ENCODE results near the gene EIF2B2.

Gene EIF2B2

DNA sequence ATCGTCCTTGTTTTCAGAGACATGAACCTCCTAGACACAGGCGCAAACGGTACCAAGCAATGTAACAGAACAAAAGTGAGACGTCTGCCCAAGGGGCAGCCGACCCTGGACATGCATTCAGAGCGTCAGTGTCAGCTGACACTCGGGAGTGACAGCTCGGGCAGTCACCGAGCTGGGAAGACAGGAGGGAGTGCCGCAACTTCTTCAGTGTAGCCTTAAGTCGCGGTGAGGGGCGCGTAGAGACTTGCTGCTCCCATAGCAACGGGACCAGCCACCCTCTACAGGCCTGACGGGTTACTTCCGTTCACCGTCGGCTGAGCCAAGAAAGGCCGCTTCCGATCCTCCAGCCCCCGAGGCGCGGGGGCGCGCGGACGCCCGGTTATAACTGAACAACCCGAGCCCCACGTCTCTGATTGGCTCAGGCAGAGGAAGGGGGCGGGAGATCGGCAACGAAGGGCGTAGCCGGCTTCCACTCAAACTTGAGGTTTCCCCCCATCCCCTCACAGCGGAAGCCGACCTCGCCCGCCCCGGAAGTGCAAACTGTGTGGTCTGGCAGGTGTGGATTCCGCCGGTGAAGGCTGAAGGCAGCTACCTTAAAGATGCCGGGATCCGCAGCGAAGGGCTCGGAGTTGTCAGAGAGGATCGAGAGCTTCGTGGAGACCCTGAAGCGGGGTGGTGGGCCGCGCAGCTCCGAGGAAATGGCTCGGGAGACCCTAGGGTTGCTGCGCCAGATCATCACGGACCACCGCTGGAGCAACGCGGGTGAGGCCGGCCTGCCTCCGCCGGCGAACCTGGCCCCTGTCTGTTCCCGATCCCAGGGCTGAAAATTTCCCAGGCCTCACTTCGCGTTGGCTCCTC lies at the start of gene EIF2B2:
EIF2B2 (plus strand) TSS at position 530 of the 858 bp plus-strand sequence; CDS start at position 600, 70 bp downstream.
- DNase-seq: peak; percentile 99

DNA sequence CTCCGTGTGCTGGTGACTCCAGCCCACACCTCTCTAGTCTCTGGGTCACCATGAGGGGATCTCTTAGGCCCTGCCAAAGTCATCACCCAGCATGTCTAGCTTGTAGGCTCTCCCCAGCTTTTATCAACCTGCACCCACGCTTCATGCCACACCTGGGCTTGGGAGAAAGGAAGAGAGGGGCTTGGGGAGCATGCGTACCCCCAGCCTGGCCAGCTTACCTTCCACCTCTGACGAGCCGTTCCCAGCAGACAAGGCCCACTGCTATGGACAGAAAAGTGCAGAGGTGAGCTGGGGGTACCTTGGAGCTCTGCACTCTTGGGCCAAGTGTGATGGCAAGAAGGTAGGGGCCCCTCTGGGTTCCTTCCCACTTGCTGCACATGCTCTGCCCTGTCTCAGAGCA lies 49.0 kb upstream of the EIF2B2 start:
- DNase-seq: no peak

DNA sequence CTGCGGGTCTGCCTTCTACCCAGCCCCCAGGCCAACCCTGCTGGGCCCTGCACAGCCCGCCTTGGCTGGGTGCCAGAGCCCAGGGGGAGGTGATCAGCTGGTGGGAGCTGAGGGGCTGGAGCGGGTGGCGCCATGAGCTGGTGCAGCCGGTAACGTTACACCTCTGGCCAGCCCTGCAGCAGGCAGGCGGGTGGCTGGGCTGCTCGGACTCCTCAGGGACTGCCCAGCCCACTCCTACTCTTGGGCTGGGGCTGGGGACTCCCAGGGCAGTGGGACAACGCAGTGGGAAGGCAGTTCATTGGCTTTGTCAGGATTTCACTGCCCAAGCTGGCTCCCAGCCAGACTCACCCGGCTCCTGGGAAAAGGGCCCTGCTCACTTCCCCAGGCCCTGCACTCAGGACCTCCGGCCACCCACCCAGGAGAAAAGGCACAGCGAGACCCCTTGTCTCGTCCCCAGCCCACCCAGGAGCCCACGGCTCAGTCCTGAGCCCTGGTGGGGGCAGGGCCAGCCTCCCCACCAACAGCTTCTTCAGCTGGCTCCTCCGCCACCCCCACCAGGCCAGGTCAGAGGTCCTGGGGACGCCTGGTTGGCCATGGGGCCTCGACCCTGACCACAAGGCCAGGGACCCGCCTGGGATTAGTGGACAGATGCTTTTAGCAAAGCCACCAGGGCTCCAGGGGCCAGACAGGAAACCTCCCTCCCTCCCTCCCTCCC lies 48.3 kb upstream of the EIF2B2 start:
- no peak for DNase-seq

DNA sequence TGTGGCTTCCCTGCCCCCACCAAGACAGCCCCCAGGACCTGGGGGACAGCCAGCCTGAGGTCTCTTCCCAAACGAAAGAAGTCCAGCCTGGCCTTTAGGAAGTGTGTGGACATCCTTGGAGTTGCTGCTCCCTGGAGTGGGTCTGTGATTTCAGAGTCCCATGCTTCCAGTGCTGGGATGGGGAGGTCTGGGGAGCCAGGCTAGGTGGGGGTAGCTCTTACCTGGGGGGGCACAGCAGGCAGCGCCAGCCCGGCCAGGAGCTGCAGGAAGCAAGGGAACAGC lies 47.8 kb upstream of the EIF2B2 start:
- DNase-seq: no peak

DNA sequence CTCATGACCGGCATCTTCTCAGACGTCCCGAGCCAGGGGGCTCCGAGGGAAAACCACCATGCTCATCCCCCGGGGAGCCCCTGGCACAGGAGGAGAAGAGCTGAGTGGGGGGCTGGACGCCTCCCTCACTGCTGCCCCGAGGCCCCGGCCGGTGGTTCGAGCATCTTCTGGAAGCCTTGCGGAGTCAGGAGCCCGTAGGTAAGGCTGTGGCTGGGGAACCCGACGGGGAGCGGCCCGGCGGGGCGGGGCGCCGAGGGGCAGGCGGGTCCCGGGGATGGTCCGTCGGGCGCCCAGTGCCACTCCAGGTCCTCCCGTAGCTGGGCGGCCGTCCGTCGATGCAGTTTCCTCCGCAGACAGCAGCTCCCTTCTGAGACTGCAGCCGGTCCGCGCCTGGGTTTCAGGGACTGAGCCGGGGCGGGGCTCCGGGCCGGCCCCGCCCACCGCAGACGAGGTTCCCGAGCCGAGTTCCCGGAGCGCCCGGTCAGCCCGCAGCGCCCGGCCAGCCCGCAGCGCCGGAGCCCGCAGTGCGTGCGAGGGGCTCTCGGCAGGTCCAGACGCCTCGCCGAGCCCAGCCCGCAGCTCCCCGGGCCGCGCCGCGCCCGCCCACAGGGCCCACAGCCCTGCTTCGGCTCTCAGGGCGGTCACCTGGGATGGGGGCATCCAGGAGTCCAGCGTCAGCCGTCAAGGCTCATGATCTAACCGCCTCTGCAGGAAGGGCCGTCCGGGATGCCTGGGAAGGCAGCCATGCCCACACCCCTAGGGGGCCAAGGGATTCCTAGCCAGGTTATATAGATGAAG lies 47.3 kb upstream of the EIF2B2 start, which contains the start of gene PGF:
PGF (minus strand) TSS at position 369 of the 798 bp plus-strand sequence; CDS start at position 14, 355 bp downstream.
- peak; percentile 62 for DNase-seq

DNA sequence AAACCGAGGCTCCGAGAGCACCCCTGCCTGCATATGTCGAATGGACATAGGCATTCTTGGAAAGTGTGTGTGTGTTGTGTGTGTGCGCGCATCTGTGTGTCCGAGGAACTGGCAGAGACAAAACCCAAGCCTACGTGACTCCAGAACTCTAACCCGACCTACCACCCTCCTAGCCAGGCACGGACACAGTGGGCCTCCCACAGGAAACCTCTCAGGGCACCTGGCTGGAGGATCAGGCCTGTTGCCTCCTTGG lies 46.8 kb upstream of the EIF2B2 start:
- DNase-seq: no peak

DNA sequence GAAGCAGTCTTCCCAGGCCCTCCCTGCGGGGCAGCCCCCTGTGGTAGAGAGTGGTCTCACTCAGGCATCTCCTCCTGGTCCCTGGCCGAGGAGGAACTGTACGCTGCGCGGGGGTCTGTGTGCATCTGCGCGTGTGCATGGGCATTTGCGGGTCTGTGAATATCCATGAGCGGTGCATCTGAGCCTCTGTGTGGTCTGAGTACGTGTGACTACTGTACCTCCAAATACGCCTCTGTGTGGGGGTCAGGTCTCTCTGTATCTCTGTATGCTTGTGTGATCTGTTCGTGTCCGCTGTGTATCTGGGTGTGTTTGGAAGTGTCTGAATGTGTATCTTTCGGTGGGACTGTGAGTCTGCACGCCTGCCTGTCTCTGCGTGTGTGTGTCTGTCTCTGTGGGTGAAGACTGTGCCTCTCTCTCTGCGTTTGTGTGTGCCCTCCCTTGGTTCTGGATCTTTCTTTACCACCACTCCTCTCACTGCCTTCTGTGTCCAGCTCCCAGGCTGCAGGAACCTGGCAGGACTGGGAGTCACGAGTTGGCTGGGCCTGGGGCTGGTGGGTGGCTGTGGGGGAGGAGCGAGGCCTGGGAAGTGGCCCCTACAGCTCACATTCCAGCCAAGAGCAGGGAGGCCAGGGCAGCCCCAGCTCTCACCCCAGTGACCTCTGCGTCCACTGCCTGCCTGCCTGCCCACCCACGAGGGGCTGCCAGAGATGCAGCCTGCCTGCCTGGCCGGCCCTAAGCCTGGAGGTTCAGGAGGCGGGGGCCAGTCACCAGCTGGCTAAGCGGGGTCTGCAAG lies 46.2 kb upstream of the EIF2B2 start:
- no peak for DNase-seq

DNA sequence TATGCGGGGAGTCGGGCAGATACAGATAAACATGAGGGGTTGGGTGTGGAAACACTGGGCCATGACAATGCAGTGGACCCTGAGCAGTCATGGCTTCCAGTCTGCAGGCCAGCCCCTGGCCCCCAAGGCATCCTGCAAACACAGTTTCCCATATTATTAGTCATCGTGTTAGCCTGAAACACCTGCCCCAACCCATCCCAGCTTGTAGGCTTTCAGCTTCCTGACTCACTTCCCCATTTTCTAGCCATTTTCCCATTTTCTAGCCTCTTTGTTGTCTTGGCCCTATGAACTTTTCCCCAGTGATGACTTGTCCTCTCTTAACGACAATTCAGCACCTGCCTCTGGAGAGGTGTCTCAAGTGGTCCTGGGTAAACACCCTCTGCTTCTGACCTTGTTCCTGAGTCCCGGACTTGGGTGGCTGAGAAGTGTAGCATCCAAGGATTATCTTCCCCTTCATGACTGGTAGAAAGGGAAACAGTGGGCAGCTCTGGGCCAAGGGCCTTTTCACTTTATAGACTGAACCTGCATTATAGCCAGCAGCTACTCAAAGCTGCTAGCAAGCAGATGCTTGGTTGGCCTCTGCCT lies 43.0 kb upstream of the EIF2B2 start:
- no peak for DNase-seq

DNA sequence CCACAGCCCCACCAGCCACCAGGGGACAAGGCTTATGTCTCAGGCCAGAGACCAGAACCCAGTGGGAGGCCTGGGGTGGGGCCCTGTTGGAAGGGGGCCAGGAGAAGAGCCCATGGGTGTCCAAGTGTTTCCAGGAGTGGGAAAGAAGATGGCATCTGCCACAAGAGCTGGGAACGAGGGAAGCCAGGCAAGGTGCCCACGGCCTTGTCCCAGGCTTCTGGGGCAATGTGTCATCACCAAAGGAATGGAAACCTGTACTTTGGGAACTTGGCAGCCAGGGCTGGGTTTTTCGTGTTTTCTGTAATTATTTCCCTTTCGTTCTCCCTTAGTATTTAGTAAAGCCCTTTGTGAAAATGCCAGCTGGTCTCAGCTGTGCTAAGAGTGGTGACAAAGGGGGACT lies 42.0 kb upstream of the EIF2B2 start:
- no peak for DNase-seq

DNA sequence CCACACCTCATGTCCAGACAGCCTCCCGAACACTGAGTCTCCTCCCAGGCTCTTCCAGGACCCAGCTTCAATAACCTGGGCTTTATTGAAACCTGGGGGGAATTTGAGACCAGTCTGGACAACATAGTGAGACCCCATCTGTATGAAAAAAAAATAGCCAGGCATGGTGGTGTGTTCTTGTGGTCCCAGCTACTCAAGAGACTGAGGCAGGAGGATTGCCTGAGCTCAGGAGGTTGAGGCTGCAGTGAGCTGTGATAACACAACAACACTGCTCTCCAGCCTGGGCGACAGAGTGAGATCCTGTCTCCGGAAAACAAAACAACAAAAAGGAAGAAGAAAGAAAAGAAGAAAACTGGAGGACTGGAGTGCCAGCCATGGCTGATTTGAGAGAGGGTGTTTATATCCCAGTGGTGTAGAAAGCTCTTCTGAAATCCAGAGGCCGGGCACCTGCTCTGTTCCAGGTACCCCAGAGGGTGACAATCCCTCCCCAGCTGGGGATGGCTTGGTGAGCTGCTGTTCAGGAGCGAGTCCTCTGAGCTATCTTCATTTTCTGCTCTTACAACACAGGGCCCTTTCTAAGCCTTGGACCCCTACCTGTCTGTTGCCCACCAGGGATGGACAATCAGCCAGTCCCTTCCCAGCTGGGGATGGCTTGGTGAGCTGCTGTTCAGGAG lies 41.3 kb upstream of the EIF2B2 start:
- DNase-seq: no peak

DNA sequence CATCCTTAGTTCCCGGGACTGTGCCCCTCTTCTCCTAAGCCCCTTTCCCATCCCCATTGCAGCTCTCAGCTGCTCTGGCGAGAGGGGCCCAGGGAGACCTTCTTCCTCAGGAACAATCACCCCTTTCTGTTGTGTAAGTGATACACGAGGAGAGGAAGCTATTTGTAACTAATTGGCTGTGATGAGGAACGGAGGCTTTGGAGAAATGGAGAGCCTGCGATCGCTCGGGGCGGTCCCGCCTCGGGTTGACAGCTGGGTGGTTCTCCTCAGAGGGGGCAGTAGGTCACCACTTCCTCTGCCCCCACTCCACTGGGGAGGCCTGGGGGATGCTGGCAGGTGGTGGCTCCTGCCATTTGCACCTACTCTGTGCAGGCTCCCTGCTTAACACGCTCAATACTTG lies 40.7 kb upstream of the EIF2B2 start:
- DNase-seq: no peak

DNA sequence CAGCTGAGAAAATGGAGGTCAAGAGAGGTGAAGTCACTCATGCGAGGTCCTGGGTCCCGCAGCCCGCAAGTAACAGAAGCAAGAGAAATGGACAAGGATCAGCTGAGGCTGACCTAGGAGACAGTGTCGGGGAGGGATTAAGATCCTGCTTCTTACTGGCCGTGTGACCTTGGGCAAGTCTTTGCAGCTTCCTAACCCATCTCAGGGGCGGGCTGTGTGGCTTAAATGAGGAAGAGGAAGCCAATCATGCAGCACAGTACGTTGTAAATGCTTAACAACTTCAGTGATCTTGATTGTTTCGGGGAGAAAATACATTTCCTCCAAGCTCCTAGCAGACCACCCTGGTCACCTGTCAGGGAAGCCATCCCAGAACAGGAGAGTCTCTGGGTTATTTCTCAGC lies 40.2 kb upstream of the EIF2B2 start:
- DNase-seq: peak; percentile 53

DNA sequence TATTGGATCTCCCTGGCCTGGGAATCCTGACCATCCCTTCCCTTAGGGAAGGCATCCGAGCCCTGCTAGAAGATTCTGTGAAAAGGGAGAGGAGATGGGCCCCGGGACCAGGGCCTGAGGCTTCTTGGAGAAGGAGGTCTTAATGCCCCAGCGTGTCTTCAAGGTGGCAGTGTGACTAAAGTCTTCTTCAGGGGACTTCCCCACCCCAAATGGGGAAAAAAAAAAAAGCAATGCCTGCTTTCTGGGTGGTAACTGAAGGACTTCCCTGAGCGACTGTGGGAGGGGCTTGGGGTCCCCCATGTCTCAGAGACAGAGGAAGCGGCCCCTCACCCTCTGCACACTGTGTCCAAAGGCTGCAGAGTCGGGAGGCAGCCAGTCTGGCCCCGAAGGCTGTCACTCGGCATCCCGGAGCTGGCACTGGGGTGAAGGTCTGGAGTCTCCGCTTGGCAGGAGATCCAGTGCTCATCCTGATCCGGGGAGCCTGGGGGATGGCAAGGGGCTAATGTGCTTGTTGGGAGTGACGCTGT lies 39.5 kb upstream of the EIF2B2 start:
- no peak for DNase-seq

DNA sequence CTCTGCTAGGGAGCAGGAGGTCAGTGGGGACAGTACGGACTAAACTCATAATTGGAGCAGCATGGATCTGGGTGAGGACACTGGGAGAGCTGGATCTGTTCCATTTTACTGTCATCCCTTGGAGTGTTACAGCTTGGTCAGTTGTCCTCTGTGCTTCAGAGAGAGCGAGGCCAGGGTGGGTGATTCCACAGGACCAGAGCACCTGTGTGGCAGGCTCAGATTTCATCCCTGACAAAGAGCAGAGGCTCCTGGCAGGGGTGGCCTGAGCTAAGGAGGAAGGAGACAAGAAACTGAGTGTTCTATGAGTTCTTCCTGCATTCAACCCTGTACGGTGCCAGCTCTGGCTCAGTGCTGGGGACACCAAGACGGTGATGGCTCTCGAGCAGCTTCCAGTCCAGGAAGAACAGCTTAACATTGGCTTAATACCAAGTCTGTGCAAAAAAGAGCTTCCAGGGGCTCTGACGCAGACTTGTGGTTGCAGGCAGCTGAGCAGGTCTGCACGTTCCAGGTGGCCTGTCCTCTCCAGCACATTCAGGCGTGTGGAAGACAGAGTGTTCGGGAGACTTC lies 38.9 kb upstream of the EIF2B2 start:
- no peak for DNase-seq

DNA sequence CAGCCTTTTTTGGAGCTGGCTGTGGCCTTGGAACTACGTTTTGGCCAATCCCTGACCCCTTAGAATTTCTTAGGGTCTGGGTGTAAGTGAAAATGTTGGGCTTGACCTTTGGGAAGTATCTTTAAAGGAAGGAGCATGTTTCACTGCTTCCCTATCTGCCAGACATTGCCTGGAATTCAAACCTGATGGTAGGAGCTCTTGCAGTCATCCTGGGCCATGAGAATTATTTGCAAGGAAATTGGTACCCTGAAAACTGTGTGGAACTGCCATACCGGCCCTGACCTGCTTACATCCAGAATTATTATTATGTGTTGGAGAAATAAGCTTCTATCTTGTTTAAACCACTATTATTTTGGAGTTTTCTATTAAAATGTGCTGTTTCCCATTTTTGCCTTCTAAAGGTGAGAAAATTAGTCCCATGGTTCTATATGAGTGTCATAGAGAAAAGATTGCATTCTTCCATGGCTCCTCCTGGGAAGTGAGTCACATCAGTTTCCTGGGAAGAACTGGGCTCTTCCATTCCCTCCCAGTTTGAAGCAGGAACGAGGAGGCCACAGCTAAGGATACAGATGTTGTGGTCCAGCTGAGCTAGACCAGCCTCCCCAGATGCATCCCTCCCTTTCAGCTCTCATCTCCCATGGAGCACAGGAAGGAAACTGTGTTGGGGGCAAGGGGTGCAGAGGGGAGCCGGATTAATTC lies 37.8 kb upstream of the EIF2B2 start:
- DNase-seq: no peak

DNA sequence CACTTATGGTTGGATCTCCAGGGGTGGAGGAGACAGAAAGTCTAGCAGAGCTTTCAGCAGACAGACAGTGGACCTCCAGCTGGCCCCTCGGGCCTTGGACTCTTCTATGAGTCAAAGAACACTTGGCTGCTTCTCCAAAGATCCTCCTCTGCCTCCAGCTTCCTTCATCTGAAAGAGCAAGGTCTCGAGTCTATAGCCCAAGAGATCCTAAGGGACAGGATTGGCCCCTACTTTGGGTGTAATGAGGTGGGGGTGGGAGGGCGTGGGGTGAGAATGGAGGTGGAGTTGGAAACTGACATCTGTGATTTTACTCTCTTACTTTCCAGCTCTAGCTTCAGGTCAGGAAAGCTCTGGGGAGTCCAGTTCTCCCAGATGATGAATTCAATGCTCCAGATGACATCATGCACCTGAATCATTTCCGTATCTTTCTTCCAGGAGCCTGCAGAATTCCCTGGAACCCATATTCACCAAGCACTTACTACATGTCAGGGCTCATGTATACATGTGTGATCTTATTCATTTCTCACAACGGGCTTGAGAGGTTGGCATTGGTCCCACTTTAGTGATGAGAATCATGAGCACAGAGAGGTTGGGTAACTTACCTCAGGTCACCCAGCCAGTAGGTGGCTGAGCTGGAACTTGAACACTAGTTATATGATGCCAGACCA lies 37.1 kb upstream of the EIF2B2 start:
- no peak for DNase-seq

DNA sequence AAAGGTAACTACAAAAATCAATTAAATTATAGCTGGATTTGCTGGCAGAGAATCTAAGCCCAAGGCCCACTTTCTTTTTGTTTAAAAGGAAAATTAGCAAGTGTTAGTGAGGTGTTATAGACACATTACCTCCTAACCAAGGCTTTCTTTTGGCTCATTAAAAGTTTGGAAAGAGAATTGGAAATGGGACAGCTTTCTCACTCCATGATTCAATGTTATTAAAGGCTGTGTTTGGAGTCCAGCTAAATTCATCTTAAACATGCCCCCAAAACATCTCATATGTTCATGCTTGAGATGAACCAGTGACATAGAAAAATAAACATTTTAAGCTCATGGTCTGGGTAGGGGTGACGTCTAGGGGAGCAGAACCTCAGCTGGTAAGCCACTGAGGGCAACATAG lies 33.9 kb upstream of the EIF2B2 start:
- no peak for DNase-seq

DNA sequence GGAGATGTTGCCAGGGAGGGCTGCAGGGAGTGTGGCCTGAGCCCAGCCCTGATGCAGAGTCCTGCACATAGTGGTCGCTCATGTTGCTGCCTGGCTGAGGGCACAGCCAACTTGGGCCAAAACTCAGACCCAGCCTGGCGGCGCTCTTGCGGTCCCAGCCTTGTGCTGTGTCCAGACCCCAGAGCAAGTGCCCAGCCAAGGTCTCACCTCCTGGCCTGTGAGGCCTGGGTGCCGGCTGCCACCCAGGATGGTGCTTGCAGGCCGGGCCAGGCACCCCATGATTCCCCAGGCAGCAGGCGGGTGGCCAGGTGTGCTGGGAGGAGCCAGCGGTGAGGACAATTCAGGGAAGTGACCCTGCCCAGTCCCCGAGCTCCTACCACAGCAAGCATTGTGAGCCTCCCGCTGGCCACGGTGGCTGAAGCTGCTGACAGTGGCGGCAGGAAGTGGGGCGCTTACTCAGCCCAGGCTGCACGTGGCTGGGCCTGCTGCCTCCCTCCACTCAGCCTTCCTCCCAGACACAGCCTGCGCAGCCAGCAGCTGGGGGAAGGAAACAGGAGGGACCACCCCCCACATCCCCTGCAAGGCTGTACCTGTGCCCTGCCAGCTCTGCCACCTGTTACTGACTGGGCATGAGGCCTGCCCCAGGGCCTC lies 29.6 kb upstream of the EIF2B2 start:
- peak; percentile 30 for DNase-seq

DNA sequence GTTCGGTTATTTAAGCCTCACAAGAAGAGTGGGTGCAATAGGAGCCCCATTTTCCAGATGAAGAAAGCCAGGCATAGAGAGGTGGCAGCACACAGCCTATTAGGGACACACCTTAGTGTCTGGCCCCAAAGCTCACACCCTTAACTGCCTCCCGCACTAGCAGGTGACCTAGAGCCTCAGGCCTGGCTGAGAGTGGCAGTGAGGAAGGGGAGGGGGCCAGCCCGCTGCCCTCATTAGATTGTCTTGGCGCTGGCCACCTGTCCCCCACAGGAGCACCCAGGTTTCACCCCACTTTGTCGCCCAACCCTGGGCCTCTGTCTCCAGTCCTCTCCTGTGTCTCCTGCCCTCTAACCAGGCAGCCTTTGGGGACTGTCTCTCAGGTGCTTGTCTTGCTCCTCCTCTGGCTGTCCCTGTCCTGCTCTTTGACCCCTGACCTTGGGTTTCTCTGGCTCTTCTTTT lies 28.8 kb upstream of the EIF2B2 start:
- DNase-seq: no peak

Data from hematopoietic multipotent progenitor cell treated with erythropoietin and hydrocortisone succinate and interleukin-3 and kit ligand, for 6 days (in vitro differentiated cells).